ENCODE measurements around the gene RIN3. TPM values are rescaled to one million over a fixed set of nuclear protein-coding genes. Genes with fewer than 3 reads are reported as not detected.

RIN3 gene
- total and polyA plus RNA-seq, 2 of the 4 experiments (the other 2 are of a cell fraction) = 2.5 to 11.1 TPM

DNA sequence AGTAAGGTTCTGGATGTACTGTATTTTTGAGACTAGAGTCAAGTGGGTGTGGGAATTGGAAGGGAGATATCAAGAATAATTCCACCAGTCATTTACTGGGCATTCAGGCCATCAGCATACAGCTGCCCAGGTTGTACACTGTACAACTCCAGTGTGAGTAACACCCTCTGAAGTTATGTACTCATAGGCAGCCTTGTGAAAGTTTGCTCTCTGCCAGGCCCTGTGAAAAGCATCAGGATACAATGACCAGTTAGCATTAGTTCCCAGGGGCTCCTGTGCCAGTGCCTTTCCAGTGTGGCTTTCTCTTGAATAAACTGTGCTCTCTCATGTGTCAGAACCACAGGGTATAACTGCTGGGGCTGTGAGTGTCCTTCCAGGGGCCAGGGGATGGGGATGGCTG, 145.1 kb downstream of the RIN3 start:
- no peak overlapping the region for H3K18ac ChIP-seq (ENCODE audit: low read depth, low read length)
- no peak overlapping the region for H2AFZ ChIP-seq (replicated peaks; ENCODE audit: low read length, poor library complexity)
- H3K23ac ChIP-seq (ENCODE audit: low read depth, low read length) = no peak overlapping the region
- in situ Hi-C loops (cut with MboI; ENCODE audit: low sequenced_read_pairs) = no loop called here
- no peak overlapping the region for H2BK15ac ChIP-seq (ENCODE audit: low read depth, low read length)
- H3K4me1 ChIP-seq (ENCODE audit: control insufficient read depth, insufficient read depth, low read length) = no peaks in the 10 kb centered on the region
- no peaks in the 10 kb centered on the region for H3K9me3 ChIP-seq (ENCODE audit: control insufficient read depth, insufficient read depth, low read length)
- no peak overlapping the region for H4K8ac ChIP-seq (ENCODE audit: low read depth in 2 of 2, low read length in 2 of 2)
- H2AK9ac ChIP-seq (replicated peaks; ENCODE audit: low read depth, low read length, poor library complexity) = no peak overlapping the region
- no peak overlapping the region for H3K14ac ChIP-seq (replicated peaks; ENCODE audit: low read depth, low read length)
- ChIA-PET CTCF (no interaction called here), POLR2A (ENCODE audit: unreplicated experiment) (no interaction called here)
- no peak overlapping the region for H2BK20ac ChIP-seq (ENCODE audit: low read depth, low read length)
- no peak for ATAC-seq (ENCODE audit: low read depth)
- BruUV-seq (replicated peaks) = no TSS peak
- H4K20me1 ChIP-seq (ENCODE audit: insufficient read depth, low read length) = no peaks in the 10 kb centered on the region
- no peak overlapping the region for H4K91ac ChIP-seq (ENCODE audit: insufficient read depth, low read depth, low read length)
- no peak for TF ChIP-seq SMC3 (IDR thresholded peaks at IDR 0.05; ENCODE audit: low read depth, low read length)
- TF ChIP-seq CEBPB (IDR thresholded peaks at IDR 0.05; ENCODE audit: low read depth, low read length) = no peak
- TF ChIP-seq MXI1 (IDR thresholded peaks at IDR 0.05; ENCODE audit: borderline replicate concordance, low read depth, low read length) = no peak
- no peak for TF ChIP-seq POLR2A (IDR thresholded peaks at IDR 0.05; ENCODE audit: low read depth, low read length)
- TF ChIP-seq, protein P1, sequence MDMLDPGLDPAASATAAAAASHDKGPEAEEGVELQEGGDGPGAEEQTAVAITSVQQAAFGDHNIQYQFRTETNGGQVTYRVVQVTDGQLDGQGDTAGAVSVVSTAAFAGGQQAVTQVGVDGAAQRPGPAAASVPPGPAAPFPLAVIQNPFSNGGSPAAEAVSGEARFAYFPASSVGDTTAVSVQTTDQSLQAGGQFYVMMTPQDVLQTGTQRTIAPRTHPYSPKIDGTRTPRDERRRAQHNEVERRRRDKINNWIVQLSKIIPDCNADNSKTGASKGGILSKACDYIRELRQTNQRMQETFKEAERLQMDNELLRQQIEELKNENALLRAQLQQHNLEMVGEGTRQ (IDR thresholded peaks at IDR 0.05; ENCODE audit: low read depth, low read length) = no peak
- TF ChIP-seq FOS (IDR thresholded peaks at IDR 0.05; ENCODE audit: low read depth, low read length) = no peak
- TF ChIP-seq RCOR1 (IDR thresholded peaks at IDR 0.05; ENCODE audit: insufficient replicate concordance, low read length) = no peak
- no peak for TF ChIP-seq BHLHE40 (IDR thresholded peaks at IDR 0.05; ENCODE audit: low read depth, low read length)
- TF ChIP-seq, protein P2, sequence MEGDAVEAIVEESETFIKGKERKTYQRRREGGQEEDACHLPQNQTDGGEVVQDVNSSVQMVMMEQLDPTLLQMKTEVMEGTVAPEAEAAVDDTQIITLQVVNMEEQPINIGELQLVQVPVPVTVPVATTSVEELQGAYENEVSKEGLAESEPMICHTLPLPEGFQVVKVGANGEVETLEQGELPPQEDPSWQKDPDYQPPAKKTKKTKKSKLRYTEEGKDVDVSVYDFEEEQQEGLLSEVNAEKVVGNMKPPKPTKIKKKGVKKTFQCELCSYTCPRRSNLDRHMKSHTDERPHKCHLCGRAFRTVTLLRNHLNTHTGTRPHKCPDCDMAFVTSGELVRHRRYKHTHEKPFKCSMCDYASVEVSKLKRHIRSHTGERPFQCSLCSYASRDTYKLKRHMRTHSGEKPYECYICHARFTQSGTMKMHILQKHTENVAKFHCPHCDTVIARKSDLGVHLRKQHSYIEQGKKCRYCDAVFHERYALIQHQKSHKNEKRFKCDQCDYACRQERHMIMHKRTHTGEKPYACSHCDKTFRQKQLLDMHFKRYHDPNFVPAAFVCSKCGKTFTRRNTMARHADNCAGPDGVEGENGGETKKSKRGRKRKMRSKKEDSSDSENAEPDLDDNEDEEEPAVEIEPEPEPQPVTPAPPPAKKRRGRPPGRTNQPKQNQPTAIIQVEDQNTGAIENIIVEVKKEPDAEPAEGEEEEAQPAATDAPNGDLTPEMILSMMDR (conservative IDR thresholded peaks at IDR 0.05; ENCODE audit: low read depth, low read length) = no peak
- no peak for TF ChIP-seq NFE2L2 (IDR thresholded peaks at IDR 0.05; ENCODE audit: low read depth, low read length)
- TF ChIP-seq, protein P3, sequence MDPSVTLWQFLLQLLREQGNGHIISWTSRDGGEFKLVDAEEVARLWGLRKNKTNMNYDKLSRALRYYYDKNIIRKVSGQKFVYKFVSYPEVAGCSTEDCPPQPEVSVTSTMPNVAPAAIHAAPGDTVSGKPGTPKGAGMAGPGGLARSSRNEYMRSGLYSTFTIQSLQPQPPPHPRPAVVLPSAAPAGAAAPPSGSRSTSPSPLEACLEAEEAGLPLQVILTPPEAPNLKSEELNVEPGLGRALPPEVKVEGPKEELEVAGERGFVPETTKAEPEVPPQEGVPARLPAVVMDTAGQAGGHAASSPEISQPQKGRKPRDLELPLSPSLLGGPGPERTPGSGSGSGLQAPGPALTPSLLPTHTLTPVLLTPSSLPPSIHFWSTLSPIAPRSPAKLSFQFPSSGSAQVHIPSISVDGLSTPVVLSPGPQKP (IDR thresholded peaks at IDR 0.05; ENCODE audit: borderline replicate concordance, low read depth, low read length) = no peak
- TF ChIP-seq RAD21 (IDR thresholded peaks at IDR 0.05; ENCODE audit: low read length) = no peak
- TF ChIP-seq CHD1 (IDR thresholded peaks at IDR 0.05; ENCODE audit: low read depth, low read length) = no peak
- no peak for TF ChIP-seq MAFK (IDR thresholded peaks at IDR 0.05; ENCODE audit: low read depth, low read length)
- TF ChIP-seq MAZ (IDR thresholded peaks at IDR 0.05; ENCODE audit: borderline replicate concordance, low read depth, low read length) = no peak
- TF ChIP-seq RFX5 (IDR thresholded peaks at IDR 0.05; ENCODE audit: low read depth, low read length) = no peak
- H3K4ac ChIP-seq (ENCODE audit: low read depth, low read length) = no peak overlapping the region
- peaks cover 14 to 30% of the 10 kb centered on the region in 2 experiments; a peak in 3 of 4 replicates for H3K79me1 ChIP-seq (ENCODE audit: low read depth in 1 of 2, low read length in 2 of 2)
- H2BK5ac ChIP-seq (ENCODE audit: low read depth, low read length, poor library complexity, severe bottlenecking) = no peak overlapping the region
- no peak for DNase-seq
- dilution Hi-C loops (cut with HindIII; ENCODE audit: low sequenced_read_pairs, unreplicated experiment) = no loop called here
- no peak overlapping the region for H3K4me3 ChIP-seq (ENCODE audit: insufficient read depth, low read depth, low read length)
- peaks cover 25% of the 10 kb centered on the region for H3K9me1 ChIP-seq (ENCODE audit: insufficient read depth, low read length)
- no peak overlapping the region for H3K9ac ChIP-seq (ENCODE audit: low read depth, low read length)
- no peak overlapping the region for H2AK5ac ChIP-seq (ENCODE audit: low read depth, low read length)
- no peak overlapping the region for H4K5ac ChIP-seq (ENCODE audit: low read depth, low read length)
- H3K27me3 ChIP-seq (ENCODE audit: control insufficient read depth, insufficient read depth, low read length) = no peaks in the 10 kb centered on the region
- H3K56ac ChIP-seq (ENCODE audit: extremely low read depth, insufficient read depth, low read length) = no peak overlapping the region
- H3K27ac ChIP-seq (ENCODE audit: insufficient read depth, low read length) = no peak overlapping the region
- intact Hi-C loops (cut with micrococcal nuclease) = no loop called here
- no peak overlapping the region for H3K4me2 ChIP-seq (ENCODE audit: low read depth, low read length)
- H3K36me3 ChIP-seq (ENCODE audit: control insufficient read depth, insufficient read depth, low read length) = peaks cover 36% of the 10 kb centered on the region
- H2BK120ac ChIP-seq (ENCODE audit: low read depth, low read length) = no peak overlapping the region
